CD4-positive, alpha-beta T cell (primary cell): Measurements from ENCODE around the gene FOXC2. TPM values are rescaled to one million over a fixed set of nuclear protein-coding genes. Genes with fewer than 3 reads are reported as not detected.
"Not testable (repeated sequence)": the region's sequence is repeated elsewhere in the genome, so short reads cannot be mapped to it uniquely, and the experiment has no call there.

Experiments
- ATAC-seq: fragments of 200-7000 bp; cut with Tn5 transposase; one replicate; pipeline ENCODE4 v1.10.0; 2022; ENCODE audit warnings: mild to moderate bottlenecking; ENCODE audit not compliant: poor library complexity
- CTCF ChIA-PET: fragments of 350-600 bp; sonication (Branson Sonifier 250); formaldehyde crosslinking; loops from one replicate; lab custom pipeline; 2021; ENCODE audit warnings: antibody characterized with exemption, inconsistent platforms; lab: Charles Lee
- POLR2A ChIA-PET: fragments of 350-600 bp; sonication (Branson Sonifier 250); formaldehyde crosslinking; loops from one replicate; lab custom pipeline; 2021; ENCODE audit warnings: antibody characterized with exemption, inconsistent platforms; lab: Charles Lee
- DNase-seq, 14 experiments: peaks; one replicate each; pipeline ENCODE4 v3.0.0-alpha.2; 2013 to 2020; ENCODE audit warnings: mixed read lengths in 2 of 14
- H3K27ac ChIP-seq, 2 donors: one replicate each; pipeline versions ENCODE4 v1.5.1 to v1.7.0; 2013; ENCODE audit warnings: low read length in 2 of 2, low read depth in 1 of 2, mild to moderate bottlenecking in 1 of 2
- H3K27me3 ChIP-seq, 2 experiments: 1 replicate in 1 of 2; 2 replicates in 1 of 2; pipeline versions ENCODE4 v1.6.1 to v1.7.0; 2013; ENCODE audit warnings: low read length in 2 of 2, control low read depth in 1 of 2, mild to moderate bottlenecking in 1 of 2, moderate library complexity in 1 of 2; ENCODE audit not compliant: insufficient read depth in 2 of 2, control insufficient read depth in 1 of 2
- H3K36me3 ChIP-seq: one replicate; pipeline ENCODE4 v1.6.1; 2013; ENCODE audit warnings: low read length, control low read depth; ENCODE audit not compliant: insufficient read depth
- H3K4me1 ChIP-seq: one replicate; pipeline ENCODE4 v1.6.1; 2013; ENCODE audit warnings: low read length, control low read depth; ENCODE audit not compliant: insufficient read depth
- H3K4me3 ChIP-seq: one replicate; pipeline ENCODE4 v1.5.1; 2013; ENCODE audit warnings: mild to moderate bottlenecking, low read length, moderate library complexity
- H3K9me3 ChIP-seq, 2 experiments: 1 replicate in 1 of 2; 2 replicates in 1 of 2; pipeline versions ENCODE4 v1.6.1 to v1.7.0; 2013; ENCODE audit warnings: low read length in 2 of 2, mild to moderate bottlenecking in 2 of 2, control low read depth in 1 of 2, moderate library complexity in 1 of 2; ENCODE audit not compliant: control insufficient read depth in 1 of 2, insufficient read depth in 1 of 2
- H3K27ac Mint-ChIP-seq: one replicate; pipeline ENCODE4 v1.8.0; 2020; ENCODE audit warnings: mixed read lengths
- H3K27me3 Mint-ChIP-seq: one replicate; pipeline ENCODE4 v1.8.0; 2021; ENCODE audit warnings: mixed read lengths
- H3K36me3 Mint-ChIP-seq: one replicate; pipeline ENCODE4 v1.8.0; 2021; ENCODE audit warnings: low read depth, mixed read lengths
- H3K4me1 Mint-ChIP-seq: one replicate; pipeline ENCODE4 v1.8.0; 2021; ENCODE audit warnings: low read depth, mixed read lengths
- H3K4me3 Mint-ChIP-seq: one replicate; pipeline ENCODE4 v1.8.0; 2020; ENCODE audit warnings: mild to moderate bottlenecking, mixed read lengths
- H3K9me3 Mint-ChIP-seq: one replicate; pipeline ENCODE4 v1.8.0; 2020; ENCODE audit warnings: mixed read lengths
- CTCF ChIP-seq: fragments of 200-600 bp; IDR thresholded peaks from one replicate; pipeline ENCODE4 v1.8.0; 2022; ENCODE audit warnings: antibody characterized with exemption, mild to moderate bottlenecking
- intact Hi-C, 2 experiments: fragments of 100-400 bp; cut with DNase I in 1 of 2; cut with micrococcal nuclease in 1 of 2; formaldehyde crosslinking; loops; one replicate each; pipeline versions ENCODE4 v1.15.1 to v1.9.0; 2023 to 2025; cut with DNase I, micrococcal nuclease
- total RNA-seq, 174 experiments: library from RNA in 2 of 174; stranded (reverse) in 2 of 174; gene quantifications; one replicate each; pipeline ENCODE4 v1.2.3 and lab custom pipeline; 2021 to 2026

Gene FOXC2
- total RNA-seq, 2 experiments from 2014 or later = 0.11 to 0.19 TPM

DNA sequence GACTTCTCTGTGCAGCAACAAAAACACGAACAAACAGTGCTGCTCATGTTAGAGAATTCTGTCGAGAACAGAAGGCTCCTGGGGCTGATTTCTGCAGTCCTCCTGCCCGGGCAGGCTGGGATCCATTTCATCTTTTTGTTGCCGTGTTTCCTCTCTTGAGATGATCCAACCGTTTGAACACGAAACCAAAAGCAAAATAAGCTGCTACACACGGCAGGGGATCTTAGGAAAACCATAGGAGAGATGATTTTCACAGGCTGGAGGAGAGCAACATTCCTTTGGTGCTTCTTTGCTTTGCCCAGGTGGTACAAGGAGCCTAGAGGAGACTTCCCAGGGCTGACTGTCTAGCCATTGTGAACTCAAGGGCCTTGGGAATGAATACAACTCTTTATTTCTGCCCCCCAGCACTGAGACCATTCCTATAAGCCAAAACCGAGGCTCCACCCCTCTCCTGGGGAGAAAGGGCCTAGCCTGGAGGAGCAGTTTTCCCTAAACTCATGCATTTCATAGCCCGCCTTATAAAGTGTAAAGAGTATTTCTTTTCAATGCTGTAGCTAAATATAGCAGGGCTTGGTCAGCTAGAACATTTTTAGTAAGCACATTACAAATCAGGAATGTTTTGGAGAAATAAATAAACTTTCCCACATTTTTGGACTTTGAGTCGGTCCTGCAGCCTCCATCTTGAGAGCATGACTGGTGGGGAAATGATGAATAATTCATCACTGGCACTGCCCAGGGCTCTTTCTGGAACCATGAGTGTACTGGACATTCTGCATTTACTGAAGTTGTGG is 19.4 kb downstream of the FOXC2 start:
- Histone ChIP-seq H3K36me3 (no peaks in the 10 kb centered on the region), H3K27ac (no peak overlapping the region), H3K4me3 (no peak overlapping the region), H3K9me3 (no peaks in the 10 kb centered on the region), H3K4me1 (no peaks in the 10 kb centered on the region), H3K27me3 (peaks cover 15% of the 10 kb centered on the region in 2 experiments)
- POLR2A ChIA-PET = no interaction called here
- H3K4me3 Mint-ChIP-seq = no peak overlapping the region
- ATAC-seq (no peak), DNase-seq (no peak)
- no peak overlapping the region for H3K27ac Mint-ChIP-seq
- no peak for TF ChIP-seq CTCF
- CTCF ChIA-PET = no interaction called here
- no peaks in the 10 kb centered on the region for H3K36me3 Mint-ChIP-seq
- H3K4me1 Mint-ChIP-seq = no peaks in the 10 kb centered on the region
- intact Hi-C loops = no loop called here
- peaks cover 44% of the 10 kb centered on the region for H3K27me3 Mint-ChIP-seq
- H3K9me3 Mint-ChIP-seq = no peaks in the 10 kb centered on the region

DNA sequence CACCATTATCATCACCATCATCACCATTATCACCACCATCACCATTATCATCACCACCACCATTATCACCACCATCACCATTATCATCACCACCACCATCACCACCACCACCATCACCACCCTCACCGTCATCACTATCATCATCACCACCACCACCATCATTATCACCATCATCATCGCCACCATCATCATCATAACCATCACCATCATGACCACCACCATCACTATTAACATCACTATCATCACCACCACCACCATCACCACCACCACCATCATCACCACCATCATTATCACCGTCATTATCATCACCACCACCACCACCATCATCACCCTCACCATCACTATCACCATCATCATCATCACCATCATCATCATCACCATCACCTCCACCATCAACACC is 20.9 kb downstream of the FOXC2 start:
- ATAC-seq = no peak
- Mint-ChIP-seq H3K36me3 (no peaks in the 10 kb centered on the region), H3K27ac (no peak overlapping the region), H3K4me3 (no peak overlapping the region), H3K9me3 (no peaks in the 10 kb centered on the region), H3K27me3 (peaks cover 42% of the 10 kb centered on the region), H3K4me1 (no peaks in the 10 kb centered on the region)
- Histone ChIP-seq H3K4me1 (no peaks in the 10 kb centered on the region), H3K4me3 (no peak overlapping the region), H3K27ac (no peak overlapping the region), H3K9me3 (no peaks in the 10 kb centered on the region), H3K36me3 (no peaks in the 10 kb centered on the region), H3K27me3 (peaks cover 9 to 12% of the 10 kb centered on the region in 2 experiments)
- TF ChIP-seq CTCF = no peak
- ChIA-PET POLR2A (no interaction called here), CTCF (no interaction called here)
- intact Hi-C loops = no loop called here
- no peak for DNase-seq

DNA sequence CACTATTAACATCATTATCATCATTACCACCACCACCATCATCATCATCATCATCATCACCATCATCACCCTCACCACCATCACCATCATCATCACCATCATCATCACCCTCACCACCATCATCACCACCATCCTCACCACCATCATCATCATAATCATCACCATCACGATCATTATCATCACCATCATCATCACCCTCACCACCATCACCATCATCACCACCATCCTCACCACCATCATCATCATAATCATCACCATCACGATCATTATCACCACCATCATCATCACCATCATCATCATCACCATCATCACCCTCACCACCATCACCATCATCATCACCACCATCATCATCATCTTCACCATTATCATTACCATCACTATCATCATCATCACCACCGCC is 21.3 kb downstream of the FOXC2 start:
- H3K9me3 ChIP-seq, H3K27ac Mint-ChIP-seq, intact Hi-C loops, ATAC-seq, H3K9me3 Mint-ChIP-seq, H3K27ac ChIP-seq, H3K36me3 Mint-ChIP-seq, DNase-seq, CTCF ChIA-PET, H3K36me3 ChIP-seq, H3K4me1 Mint-ChIP-seq, H3K4me3 ChIP-seq, POLR2A ChIA-PET, H3K4me3 Mint-ChIP-seq, H3K4me1 ChIP-seq: not testable (repeated sequence)
- H3K27me3 ChIP-seq = peaks cover 9 to 13% of the 10 kb centered on the region in 2 experiments
- H3K27me3 Mint-ChIP-seq = peaks cover 42% of the 10 kb centered on the region
